DOHH2 (cell line): ENCODE measurements around the gene GLRA1.

Experiments used
- H3F3A ChIP-seq: fragments of 200-600 bp; sonication (generic), shearing (Covaris generic); 2 replicates; pipeline ENCODE4 v1.6.0; 2016; ENCODE audit warnings: antibody characterized with exemption, mild to moderate bottlenecking; ENCODE audit not compliant: control insufficient read depth, insufficient read depth
- H3K27ac ChIP-seq: fragments of 200-600 bp; sonication (generic); 2 replicates; pipeline ENCODE4 v1.5.1; 2014; ENCODE audit warnings: low read depth, mild to moderate bottlenecking, low read length, moderate library complexity
- H3K27me3 ChIP-seq: fragments of 200-600 bp; sonication (generic); 2 replicates; pipeline ENCODE4 v1.6.1; 2014; ENCODE audit warnings: mild to moderate bottlenecking, low read length, mixed read lengths; ENCODE audit not compliant: control insufficient read depth
- H3K36me3 ChIP-seq: fragments of 200-600 bp; sonication (generic); 2 replicates; pipeline ENCODE4 v1.6.1; 2014; ENCODE audit warnings: mild to moderate bottlenecking, low read length, moderate library complexity, mixed read lengths; ENCODE audit not compliant: control insufficient read depth
- H3K4me1 ChIP-seq: fragments of 200-600 bp; sonication (generic); 2 replicates; pipeline ENCODE4 v1.6.1; 2014; ENCODE audit warnings: mild to moderate bottlenecking, low read length, mixed read lengths; ENCODE audit not compliant: control insufficient read depth
- H3K4me2 ChIP-seq: fragments of 200-600 bp; sonication (generic); 2 replicates; pipeline ENCODE4 v1.6.0; 2014; ENCODE audit warnings: mild to moderate bottlenecking, low read length, moderate library complexity
- H3K4me3 ChIP-seq: fragments of 200-600 bp; sonication (generic); 2 replicates; pipeline ENCODE4 v1.5.1; 2014; ENCODE audit warnings: mild to moderate bottlenecking, low read length, mixed read lengths
- H3K79me2 ChIP-seq: fragments of 200-600 bp; sonication (generic); 2 replicates; pipeline ENCODE4 v1.6.1; 2014; ENCODE audit warnings: mild to moderate bottlenecking, low read length, mixed read lengths; ENCODE audit not compliant: control insufficient read depth
- H3K9me2 ChIP-seq: fragments of 200-600 bp; sonication (generic); replicated peaks from 2 replicates; pipeline ENCODE4 v1.6.1; 2014; ENCODE audit warnings: mild to moderate bottlenecking, low read length, mixed read lengths; ENCODE audit not compliant: control insufficient read depth
- H3K9me3 ChIP-seq: fragments of 200-600 bp; sonication (generic); 2 replicates; pipeline ENCODE4 v1.6.1; 2014; ENCODE audit warnings: antibody characterized with exemption, low read length, mixed read lengths; ENCODE audit not compliant: control insufficient read depth, insufficient read depth
- H4K20me1 ChIP-seq: fragments of 200-600 bp; sonication (generic); 2 replicates; pipeline ENCODE4 v1.6.0; 2014; ENCODE audit warnings: low read depth, mild to moderate bottlenecking, antibody characterized with exemption, low read length, moderate library complexity; ENCODE audit not compliant: control insufficient read depth, insufficient read depth
- EZH2phosphoT487 ChIP-seq: fragments of 200-600 bp; sonication (generic); IDR thresholded peaks from 2 replicates; pipeline ENCODE4 v1.6.1; 2017; ENCODE audit warnings: borderline replicate concordance, mild to moderate bottlenecking, antibody characterized with exemption, low read length, moderate library complexity, mixed read lengths
- TF ChIP-seq, protein P1 (sequence below): fragments of 200-600 bp; sonication (generic); IDR thresholded peaks from one replicate; pipeline ENCODE4 v1.5.1; 2014; ENCODE audit warnings: antibody characterized with exemption, mild to moderate bottlenecking, low read depth, low read length; ENCODE audit not compliant: poor library complexity, severe bottlenecking

The GLRA1 gene

DNA sequence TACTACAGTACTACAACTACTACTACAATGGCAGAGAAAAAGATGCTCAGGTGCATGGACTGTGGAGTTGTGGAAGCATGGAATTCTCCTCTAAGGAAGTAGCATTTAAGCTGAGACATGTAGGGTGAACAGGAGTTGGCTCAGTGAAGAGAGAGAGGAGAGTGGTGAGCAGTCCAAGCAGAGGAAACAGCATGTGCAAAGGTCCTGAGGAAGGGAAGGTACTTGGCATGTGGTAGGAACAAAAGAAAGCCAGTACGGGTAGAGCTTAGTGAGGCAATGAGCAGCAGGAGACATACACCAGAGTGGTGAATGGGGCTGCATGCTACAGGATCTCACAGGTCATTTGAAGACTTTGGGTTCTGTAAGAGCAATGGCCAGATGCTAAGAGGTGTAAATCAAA lies 41.4 kb upstream of the GLRA1 start:
- Histone ChIP-seq H3K4me3 (no peak overlapping the region), H4K20me1 (no peaks in the 10 kb centered on the region), H3K9me2 (no peaks in the 10 kb centered on the region), H3K4me1 (no peaks in the 10 kb centered on the region), H3F3A (no peaks in the 10 kb centered on the region), H3K27me3 (peaks cover 3% of the 10 kb centered on the region; the same call in 1 of the 2 replicates), H3K27ac (no peak overlapping the region), H3K79me2 (no peaks in the 10 kb centered on the region), H3K9me3 (no peaks in the 10 kb centered on the region), H3K4me2 (no peak overlapping the region), H3K36me3 (no peaks in the 10 kb centered on the region)
- TF ChIP-seq, protein P1, sequence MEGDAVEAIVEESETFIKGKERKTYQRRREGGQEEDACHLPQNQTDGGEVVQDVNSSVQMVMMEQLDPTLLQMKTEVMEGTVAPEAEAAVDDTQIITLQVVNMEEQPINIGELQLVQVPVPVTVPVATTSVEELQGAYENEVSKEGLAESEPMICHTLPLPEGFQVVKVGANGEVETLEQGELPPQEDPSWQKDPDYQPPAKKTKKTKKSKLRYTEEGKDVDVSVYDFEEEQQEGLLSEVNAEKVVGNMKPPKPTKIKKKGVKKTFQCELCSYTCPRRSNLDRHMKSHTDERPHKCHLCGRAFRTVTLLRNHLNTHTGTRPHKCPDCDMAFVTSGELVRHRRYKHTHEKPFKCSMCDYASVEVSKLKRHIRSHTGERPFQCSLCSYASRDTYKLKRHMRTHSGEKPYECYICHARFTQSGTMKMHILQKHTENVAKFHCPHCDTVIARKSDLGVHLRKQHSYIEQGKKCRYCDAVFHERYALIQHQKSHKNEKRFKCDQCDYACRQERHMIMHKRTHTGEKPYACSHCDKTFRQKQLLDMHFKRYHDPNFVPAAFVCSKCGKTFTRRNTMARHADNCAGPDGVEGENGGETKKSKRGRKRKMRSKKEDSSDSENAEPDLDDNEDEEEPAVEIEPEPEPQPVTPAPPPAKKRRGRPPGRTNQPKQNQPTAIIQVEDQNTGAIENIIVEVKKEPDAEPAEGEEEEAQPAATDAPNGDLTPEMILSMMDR: no peak
- no peak for TF ChIP-seq EZH2phosphoT487

DNA sequence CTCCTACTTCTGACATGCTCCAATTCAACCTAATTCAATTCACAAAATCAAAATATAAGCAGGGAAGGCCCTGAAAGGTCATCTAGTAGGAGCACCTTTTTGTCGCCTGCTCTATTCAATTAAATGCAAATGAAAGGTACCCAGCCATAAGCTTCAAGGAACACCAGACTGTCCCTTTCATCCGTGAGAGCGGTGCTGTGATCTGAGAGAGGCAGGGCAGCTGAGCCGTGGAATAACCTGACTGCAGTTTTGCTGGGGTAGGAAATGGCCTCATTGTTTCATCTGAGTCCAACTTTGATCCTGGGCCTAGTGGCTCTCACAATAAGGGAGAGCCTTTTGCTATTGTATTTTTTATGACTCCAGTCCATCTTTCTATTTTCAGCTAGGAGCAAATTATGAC lies 39.8 kb upstream of the GLRA1 start:
- TF ChIP-seq, protein P1: no peak
- no peak for TF ChIP-seq EZH2phosphoT487
- H3K9me2 ChIP-seq: no peaks in the 10 kb centered on the region
- no peak overlapping the region for H3K27ac ChIP-seq
- H3K4me2 ChIP-seq: no peak overlapping the region
- no peak overlapping the region for H3K4me3 ChIP-seq
- no peaks in the 10 kb centered on the region for H3K9me3 ChIP-seq
- H3K36me3 ChIP-seq: no peaks in the 10 kb centered on the region
- H3K27me3 ChIP-seq: peaks cover 3% of the 10 kb centered on the region; the same call in 1 of the 2 replicates
- H3K4me1 ChIP-seq: no peaks in the 10 kb centered on the region
- no peaks in the 10 kb centered on the region for H3F3A ChIP-seq
- H3K79me2 ChIP-seq: no peaks in the 10 kb centered on the region
- H4K20me1 ChIP-seq: no peaks in the 10 kb centered on the region

DNA sequence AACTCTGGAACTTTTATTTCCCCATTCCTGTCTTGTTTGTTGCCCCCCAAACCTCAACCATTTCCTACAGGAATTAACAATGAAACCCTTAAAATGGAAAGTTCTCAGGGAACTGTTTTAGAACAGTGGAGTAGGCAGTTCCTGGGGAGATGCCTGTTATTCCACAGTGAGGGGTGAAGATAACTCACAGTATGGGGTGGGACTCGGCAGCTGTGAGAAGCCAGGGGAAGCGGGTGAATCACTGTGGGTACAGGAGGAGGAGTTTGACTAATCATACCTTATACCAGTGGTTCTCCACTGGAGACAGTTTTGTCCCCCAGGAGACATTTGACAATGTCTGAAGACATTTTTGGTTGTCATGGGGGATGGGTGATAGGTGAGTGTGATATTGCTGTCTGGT lies 36.9 kb upstream of the GLRA1 start:
- H3K4me2 ChIP-seq: no peak overlapping the region
- no peaks in the 10 kb centered on the region for H3K36me3 ChIP-seq
- no peaks in the 10 kb centered on the region for H3F3A ChIP-seq
- H3K27ac ChIP-seq: no peak overlapping the region
- no peaks in the 10 kb centered on the region for H3K4me1 ChIP-seq
- no peaks in the 10 kb centered on the region for H3K9me3 ChIP-seq
- no peaks in the 10 kb centered on the region for H4K20me1 ChIP-seq
- H3K4me3 ChIP-seq: no peak overlapping the region
- H3K9me2 ChIP-seq: no peaks in the 10 kb centered on the region
- peaks cover 3% of the 10 kb centered on the region; the same call in 1 of the 2 replicates for H3K27me3 ChIP-seq
- no peak for TF ChIP-seq EZH2phosphoT487
- TF ChIP-seq, protein P1: no peak
- no peaks in the 10 kb centered on the region for H3K79me2 ChIP-seq
